Activated CD8-positive, alpha-beta memory T cell treated with anti-CD3 and anti-CD28 coated beads, Interleukin-2, amount 50 U/mL, for 1 hour (primary cell): ENCODE measurements around the gene DYNLL1.
A peak's percentile ranks its signal among the peaks of the same experiment; 100 is the strongest.
"Not testable (repeated sequence)": the region's sequence is repeated elsewhere in the genome, so short reads cannot be mapped to it uniquely, and the experiment has no call there.

Experiments used
- DNase-seq: peaks from one replicate; pipeline ENCODE4 v3.0.0-alpha.2; 2020; ENCODE audit errors: extremely low read depth

The DYNLL1 gene

GRCh38 chr12:120515496-120515895, 19.6 kb downstream of the DYNLL1 start:
- no peak for DNase-seq

- not testable (repeated sequence) for DNase-seq
Observed at GRCh38 chr12:120519324-120519723, 23.4 kb downstream of the DYNLL1 start.

- no peak for DNase-seq
Observed at GRCh38 chr12:120522568-120522967, 26.7 kb downstream of the DYNLL1 start.

- peak; percentile 57 for DNase-seq
Observed at GRCh38 chr12:120528861-120529525, 33.1 kb downstream of the DYNLL1 start, which contains the start of gene COQ5. Gene COQ5 (minus strand): TSS chr12:120529158. CDS start chr12:120529141, 17 bp downstream.

GRCh38 chr12:120529641-120530417, 33.9 kb downstream of the DYNLL1 start:
- no peak for DNase-seq

GRCh38 chr12:120530418-120530761, 34.5 kb downstream of the DYNLL1 start:
- DNase-seq, result not testable (repeated sequence)

- DNase-seq, result no peak
Observed at GRCh38 chr12:120532701-120533238, 36.9 kb downstream of the DYNLL1 start.

- DNase-seq, result peak; percentile 53
Observed at GRCh38 chr12:120534203-120534702, 38.3 kb downstream of the DYNLL1 start, which contains the start of gene RNF10. Gene RNF10 (plus strand): TSS chr12:120534356. CDS start chr12:120534812, 456 bp downstream.

- DNase-seq, result no peak
Observed at GRCh38 chr12:120534703-120535655, 39.1 kb downstream of the DYNLL1 start.

GRCh38 chr12:120536064-120536791, 40.3 kb downstream of the DYNLL1 start:
- DNase-seq, result no peak

GRCh38 chr12:120537856-120538220, 41.9 kb downstream of the DYNLL1 start:
- no peak for DNase-seq

GRCh38 chr12:120538281-120539156, 42.6 kb downstream of the DYNLL1 start:
- no peak for DNase-seq

GRCh38 chr12:120539303-120539702, 43.4 kb downstream of the DYNLL1 start:
- no peak for DNase-seq

- no peak for DNase-seq
Observed at GRCh38 chr12:120540445-120540844, 44.5 kb downstream of the DYNLL1 start.

- DNase-seq, result no peak
Observed at GRCh38 chr12:120542166-120542565, 46.3 kb downstream of the DYNLL1 start.

GRCh38 chr12:120544691-120545090, 48.8 kb downstream of the DYNLL1 start:
- no peak for DNase-seq

GRCh38 chr12:120546050-120546386, 50.1 kb downstream of the DYNLL1 start:
- no peak for DNase-seq
